PC-3 (cell line): ENCODE results near the gene NDUFS2. TPM values are rescaled to one million over a fixed set of nuclear protein-coding genes. Genes with fewer than 3 reads are reported as not detected.
"Not testable (repeated sequence)": the region's sequence is repeated elsewhere in the genome, so short reads cannot be mapped to it uniquely, and the experiment has no call there.

Experiments
- ATAC-seq: fragments of 200-7000 bp; cut with Tn5 transposase; 2 replicates; pipeline ENCODE4 v1.9.1; 2020; ENCODE audit warnings: mild to moderate bottlenecking, moderate library complexity
- BruUV-seq: library from RNA; stranded (reverse); fragments of 400-500 nt; replicated peaks from 2 replicates; lab custom pipeline; 2021; lab: Mats Ljungman, UMichigan
- CTCF ChIA-PET: fragments of 300-600 bp; sonication (Branson Sonifier 250); formaldehyde crosslinking; loops from one replicate; lab custom pipeline; 2022; ENCODE audit warnings: antibody characterized with exemption; lab: Charles Lee
- POLR2A ChIA-PET: fragments of 300-600 bp; sonication (Branson Sonifier 250); formaldehyde crosslinking; loops from one replicate; lab custom pipeline; 2022; ENCODE audit warnings: antibody characterized with exemption; ENCODE audit not compliant: unreplicated experiment; lab: Charles Lee
- DNase-seq: peaks from one replicate; pipeline ENCODE4 v3.0.0-alpha.2; 2015
- H2AFZ ChIP-seq: fragments of 300-600 bp; sonication (generic); 2 replicates; pipeline ENCODE4 v1.6.0; 2016; ENCODE audit warnings: antibody characterized with exemption, low read length
- H3F3A ChIP-seq: fragments of 300-600 bp; sonication (generic); one replicate; pipeline ENCODE4 v1.6.0; 2017; ENCODE audit warnings: antibody characterized with exemption, low read length, control low read depth, mild to moderate bottlenecking; ENCODE audit not compliant: unreplicated experiment
- H3K27ac ChIP-seq: fragments of 300-600 bp; sonication (generic); 2 replicates; pipeline ENCODE4 v1.5.1; 2016; ENCODE audit warnings: mild to moderate bottlenecking, low read length
- H3K27me3 ChIP-seq: fragments of 300-600 bp; sonication (generic); 2 replicates; pipeline ENCODE4 v1.6.1; 2016; ENCODE audit warnings: low read length, mixed read lengths
- H3K36me3 ChIP-seq: fragments of 300-600 bp; sonication (generic); 2 replicates; pipeline ENCODE4 v1.6.1; 2016; ENCODE audit warnings: low read depth, mixed run types, low read length, mixed read lengths
- H3K4me1 ChIP-seq: fragments of 300-600 bp; sonication (generic); 2 replicates; pipeline ENCODE4 v1.5.1; 2016; ENCODE audit warnings: low read length; ENCODE audit not compliant: insufficient read depth
- H3K4me2 ChIP-seq: fragments of 300-600 bp; sonication (generic); 2 replicates; pipeline ENCODE4 v1.6.0; 2016; ENCODE audit warnings: low read length
- H3K4me3 ChIP-seq: fragments of 300-600 bp; sonication (generic); 2 replicates; pipeline ENCODE4 v1.5.1; 2016; ENCODE audit warnings: mild to moderate bottlenecking, low read length, mixed read lengths
- H3K79me2 ChIP-seq: fragments of 300-600 bp; sonication (generic); 2 replicates; pipeline ENCODE4 v1.6.1; 2017; ENCODE audit warnings: low read length, mixed read lengths
- H3K9ac ChIP-seq: fragments of 300-600 bp; sonication (generic); 2 replicates; pipeline ENCODE4 v1.6.0; 2016; ENCODE audit warnings: mild to moderate bottlenecking, low read length
- H3K9me2 ChIP-seq: fragments of 300-600 bp; sonication (generic); replicated peaks from 2 replicates; pipeline ENCODE4 v1.6.1; 2016; ENCODE audit warnings: mixed run types, low read length, mixed read lengths
- H3K9me3 ChIP-seq: fragments of 300-600 bp; sonication (generic); 2 replicates; pipeline ENCODE4 v1.6.1; 2016; ENCODE audit warnings: low read length, mixed read lengths
- H4K20me1 ChIP-seq: fragments of 300-600 bp; sonication (generic); 2 replicates; pipeline ENCODE4 v1.6.1; 2016; ENCODE audit warnings: low read length, mixed read lengths
- EZH2 ChIP-seq: fragments of 300-600 bp; sonication (generic); IDR thresholded peaks from one replicate; pipeline ENCODE4 v1.6.1; 2017; ENCODE audit warnings: antibody characterized with exemption, mild to moderate bottlenecking, low read length; ENCODE audit not compliant: unreplicated experiment
- EZH2phosphoT487 ChIP-seq: fragments of 300-600 bp; sonication (generic); IDR thresholded peaks from 2 replicates; pipeline ENCODE4 v1.6.1; 2018; ENCODE audit warnings: mild to moderate bottlenecking, antibody characterized with exemption, low read length, borderline replicate concordance
- intact Hi-C: fragments of 100-400 bp; cut with micrococcal nuclease; formaldehyde crosslinking; loops from 2 replicates; pipeline ENCODE4 v1.9.0; 2023
- total RNA-seq: library from RNA; depleted of rRNA; stranded (reverse); fragments of >200 nt; gene quantifications from 2 replicates; pipeline ENCODE4 v1.2.3, GENCODE V29; 2014
- TF ChIP-seq, protein P1 (sequence below): fragments of 300-600 bp; sonication (generic); conservative IDR thresholded peaks from 2 replicates; pipeline ENCODE4 v1.5.1; 2017; ENCODE audit warnings: antibody characterized with exemption, low read depth, mild to moderate bottlenecking, low read length

The NDUFS2 gene
- total RNA-seq, 1 experiment from 2014 or later = 168 TPM

GRCh38 chr1:161223805-161224694, 21.9 kb downstream of the NDUFS2 start:
- BruUV-seq = no TSS peak
- H2AFZ ChIP-seq = no peak overlapping the region
- no peaks in the 10 kb centered on the region for H3K9me2 ChIP-seq
- no peaks in the 10 kb centered on the region for H3K9me3 ChIP-seq
- ChIA-PET CTCF (no interaction called here), POLR2A (no interaction called here)
- peaks cover 9% of the 10 kb centered on the region; the same call in 1 of the 2 replicates for H3K36me3 ChIP-seq
- intact Hi-C loops = no loop called here
- H3K27me3 ChIP-seq = no peaks in the 10 kb centered on the region
- no peak overlapping the region for H3K9ac ChIP-seq
- H3K4me2 ChIP-seq = no peak overlapping the region
- ATAC-seq (no peak), DNase-seq (no peak)
- H3K27ac ChIP-seq = no peak overlapping the region
- no peaks in the 10 kb centered on the region for H3F3A ChIP-seq
- no peak overlapping the region for H3K4me3 ChIP-seq
- TF ChIP-seq, protein P1, sequence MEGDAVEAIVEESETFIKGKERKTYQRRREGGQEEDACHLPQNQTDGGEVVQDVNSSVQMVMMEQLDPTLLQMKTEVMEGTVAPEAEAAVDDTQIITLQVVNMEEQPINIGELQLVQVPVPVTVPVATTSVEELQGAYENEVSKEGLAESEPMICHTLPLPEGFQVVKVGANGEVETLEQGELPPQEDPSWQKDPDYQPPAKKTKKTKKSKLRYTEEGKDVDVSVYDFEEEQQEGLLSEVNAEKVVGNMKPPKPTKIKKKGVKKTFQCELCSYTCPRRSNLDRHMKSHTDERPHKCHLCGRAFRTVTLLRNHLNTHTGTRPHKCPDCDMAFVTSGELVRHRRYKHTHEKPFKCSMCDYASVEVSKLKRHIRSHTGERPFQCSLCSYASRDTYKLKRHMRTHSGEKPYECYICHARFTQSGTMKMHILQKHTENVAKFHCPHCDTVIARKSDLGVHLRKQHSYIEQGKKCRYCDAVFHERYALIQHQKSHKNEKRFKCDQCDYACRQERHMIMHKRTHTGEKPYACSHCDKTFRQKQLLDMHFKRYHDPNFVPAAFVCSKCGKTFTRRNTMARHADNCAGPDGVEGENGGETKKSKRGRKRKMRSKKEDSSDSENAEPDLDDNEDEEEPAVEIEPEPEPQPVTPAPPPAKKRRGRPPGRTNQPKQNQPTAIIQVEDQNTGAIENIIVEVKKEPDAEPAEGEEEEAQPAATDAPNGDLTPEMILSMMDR = no peak
- no peak for TF ChIP-seq EZH2
- TF ChIP-seq EZH2phosphoT487 = no peak
- peaks cover 16% of the 10 kb centered on the region for H3K79me2 ChIP-seq
- H4K20me1 ChIP-seq = no peaks in the 10 kb centered on the region
- H3K4me1 ChIP-seq = peaks cover 26% of the 10 kb centered on the region

DNA sequence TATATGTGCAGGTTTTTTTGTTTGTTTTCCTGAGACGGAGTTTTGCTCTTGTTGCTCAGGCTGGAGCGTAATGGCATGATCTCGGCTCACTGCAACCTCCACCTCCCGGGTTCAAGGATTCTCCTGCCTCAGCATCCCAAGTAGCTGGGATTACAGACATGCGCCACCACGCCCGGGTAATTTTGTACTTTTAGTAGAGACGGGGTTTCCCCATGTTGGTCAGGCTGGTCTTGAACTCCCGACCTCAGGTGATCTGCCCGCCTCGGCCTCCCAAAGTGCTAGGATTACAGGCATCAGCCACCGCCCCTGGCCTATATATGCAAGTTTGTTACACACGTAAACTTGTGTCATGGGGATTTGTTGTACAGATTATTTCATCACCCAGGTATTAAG, 22.5 kb downstream of the NDUFS2 start:
- H3K4me1 ChIP-seq = peaks cover 26% of the 10 kb centered on the region
- not testable (repeated sequence) for BruUV-seq, H3K27me3 ChIP-seq

GRCh38 chr1:161225178-161225533, 23.0 kb downstream of the NDUFS2 start:
- intact Hi-C loops = loop anchor here (1.0 kb wide), 3 partner anchors 15 to 33 kb away; partner anchors contain the start of gene NDUFS2

More for the DNA sequence above, 22.5 kb downstream of the NDUFS2 start:
- POLR2A ChIA-PET, ATAC-seq, H3K9me2 ChIP-seq, H3K27ac ChIP-seq, H3K4me2 ChIP-seq, H3K4me3 ChIP-seq, H3F3A ChIP-seq, H4K20me1 ChIP-seq, DNase-seq, H3K9ac ChIP-seq, CTCF ChIA-PET, H3K9me3 ChIP-seq, H2AFZ ChIP-seq: not testable (repeated sequence)
- Histone ChIP-seq H3K36me3 (peaks cover 15% of the 10 kb centered on the region), H3K79me2 (peaks cover 16% of the 10 kb centered on the region)
- intact Hi-C loops = loop anchor here (1.0 kb wide), 3 partner anchors 14 to 32 kb away; partner anchors contain the start of gene NDUFS2

More at GRCh38 chr1:161225178-161225533, 23.0 kb downstream of the NDUFS2 start:
- Histone ChIP-seq H4K20me1 (no peaks in the 10 kb centered on the region), H3K79me2 (peaks cover 16% of the 10 kb centered on the region), H3K4me3 (no peak overlapping the region), H3K27me3 (no peaks in the 10 kb centered on the region), H3K27ac (no peak overlapping the region), H3K36me3 (peaks cover 20% of the 10 kb centered on the region), H3K4me1 (peaks cover 26% of the 10 kb centered on the region), H3K4me2 (peak overlapping the region; percentile 38), H3K9ac (no peak overlapping the region), H3K9me3 (no peaks in the 10 kb centered on the region), H3F3A (no peaks in the 10 kb centered on the region), H3K9me2 (no peaks in the 10 kb centered on the region), H2AFZ (peak overlapping the region; percentile 70)
- DNase-seq (no peak), ATAC-seq (no peak; the same call in 1 of the 2 replicates)
- BruUV-seq = no TSS peak
- TF ChIP-seq, protein P1 = no peak
- TF ChIP-seq EZH2phosphoT487 (no peak), EZH2 (no peak)
- POLR2A ChIA-PET = interaction anchor here (0.5 to 1.0 kb wide), 6 partner anchors 56 to 175 kb away, joined by 3 to 6 read pairs (median 4); no protein-coding TSS in a partner anchor
- CTCF ChIA-PET = interaction anchor here (0.6 to 3.0 kb wide), 19 partner anchors 8 to 501 kb away, joined by 3 to 39 read pairs (median 9); partner anchors contain the start of genes NDUFS2, PPOX and SDHC
